Kidney tubule cell (primary cell): Measurements from ENCODE around the gene RABL3.
A peak's percentile ranks its signal among the peaks of the same experiment; 100 is the strongest.
"Not testable (repeated sequence)": the region's sequence is repeated elsewhere in the genome, so short reads cannot be mapped to it uniquely, and the experiment has no call there.

ENCODE experiments used
- DNase-seq: peaks from one replicate; pipeline ENCODE4 v3.0.0-alpha.2; 2018; ENCODE audit warnings: low spot score

The RABL3 gene

GRCh38 chr3:120743556-120744195 lies 1.4 kb upstream of the RABL3 start:
- DNase-seq: no peak

DNA sequence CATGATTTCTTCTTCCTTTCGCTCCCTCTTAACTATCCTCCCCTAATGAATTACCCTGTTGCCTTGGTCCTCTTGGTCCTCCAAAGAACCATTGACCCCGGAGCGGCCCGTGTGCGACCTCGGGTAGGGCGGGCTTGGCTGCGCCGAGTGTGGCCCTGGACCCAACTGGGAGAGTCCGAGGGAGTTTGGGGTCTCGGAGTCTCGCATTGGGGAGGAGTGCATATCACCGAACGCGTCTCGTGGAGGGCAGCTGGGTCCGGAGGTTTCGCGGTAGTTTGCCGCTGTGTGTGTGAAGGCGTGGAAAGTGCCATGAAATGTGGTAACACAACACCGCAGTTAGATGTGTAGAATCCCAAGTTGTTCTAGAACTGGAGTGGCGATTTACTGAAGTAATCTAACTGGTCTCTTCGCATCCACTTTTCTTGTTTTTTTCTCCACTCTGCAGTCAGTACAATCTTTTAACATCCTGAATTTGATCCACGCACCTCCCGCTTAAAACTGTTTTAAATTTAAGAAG lies 591 bp upstream of the RABL3 start:
- no peak for DNase-seq

- no peak for DNase-seq
Observed at GRCh38 chr3:120741837-120742197, 499 bp downstream of the RABL3 start.

DNA sequence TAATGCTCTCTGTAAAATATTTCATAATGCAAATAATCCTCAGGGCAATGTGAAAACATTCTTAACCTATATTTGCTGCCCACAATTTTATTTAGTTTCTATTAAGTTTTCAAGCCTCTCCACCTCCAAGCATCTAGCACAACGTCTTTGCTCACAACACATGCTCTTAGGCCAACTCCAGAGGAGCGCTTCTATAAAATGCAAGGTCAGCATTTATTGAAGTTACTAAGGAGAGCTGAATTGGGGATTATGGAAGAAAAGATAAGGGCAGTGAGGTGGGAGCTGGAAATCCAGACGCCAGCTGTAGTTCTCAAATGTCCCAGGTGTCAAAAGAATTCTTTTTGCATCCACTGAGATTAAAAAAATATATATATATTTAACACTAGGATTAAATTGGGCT lies 996 bp downstream of the RABL3 start:
- DNase-seq: no peak

GRCh38 chr3:120738006-120738405 lies 4.3 kb downstream of the RABL3 start:
- DNase-seq: not testable (repeated sequence)

GRCh38 chr3:120730576-120731542 lies 11.5 kb downstream of the RABL3 start:
- DNase-seq: no peak

GRCh38 chr3:120726791-120727190 lies 15.5 kb downstream of the RABL3 start:
- DNase-seq: no peak

GRCh38 chr3:120719167-120719834 lies 23.0 kb downstream of the RABL3 start:
- not testable (repeated sequence) for DNase-seq

DNA sequence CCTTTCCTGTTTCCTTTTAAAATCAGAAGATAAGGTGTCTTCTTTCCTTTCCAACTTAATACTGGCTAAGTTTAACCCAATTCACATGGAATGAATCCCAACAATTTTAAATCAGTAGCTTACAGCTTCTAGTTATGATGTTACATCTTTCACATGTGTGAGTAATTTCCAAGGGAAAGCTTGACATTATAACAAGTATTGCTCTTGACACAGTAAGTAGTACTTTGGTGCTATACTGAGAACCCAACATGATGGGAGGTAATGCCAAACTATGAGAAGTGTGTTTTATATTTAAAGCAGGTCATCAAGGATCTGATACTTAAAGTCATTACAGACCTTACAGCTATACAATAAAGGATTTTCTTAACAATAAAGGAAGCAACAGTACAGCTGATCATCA lies 29.1 kb downstream of the RABL3 start:
- peak; percentile 13 for DNase-seq

GRCh38 chr3:120710369-120710768 lies 31.9 kb downstream of the RABL3 start:
- no peak for DNase-seq

DNA sequence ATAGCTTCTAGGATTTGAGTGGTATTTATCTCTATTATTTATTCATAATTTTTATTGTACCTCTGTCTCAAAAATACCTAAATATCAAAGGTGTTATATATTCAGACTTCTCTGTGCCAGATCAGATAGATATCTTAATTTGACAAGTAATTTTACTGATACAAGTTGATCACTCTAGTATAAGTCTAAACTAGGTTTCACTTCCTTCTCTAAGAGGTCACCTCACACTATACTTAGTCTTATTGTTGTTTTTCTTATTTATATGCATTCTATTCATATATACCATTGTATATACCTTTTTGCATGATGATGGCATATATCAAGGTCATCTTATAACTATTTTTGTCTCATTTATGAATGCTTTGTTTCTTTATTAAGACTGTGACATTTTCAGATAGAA lies 33.9 kb downstream of the RABL3 start:
- no peak for DNase-seq

GRCh38 chr3:120706950-120707349 lies 35.4 kb downstream of the RABL3 start:
- DNase-seq: no peak

- no peak for DNase-seq
Observed at GRCh38 chr3:120705884-120706582, 36.3 kb downstream of the RABL3 start.

GRCh38 chr3:120699333-120699732 lies 43.0 kb downstream of the RABL3 start:
- no peak for DNase-seq

DNA sequence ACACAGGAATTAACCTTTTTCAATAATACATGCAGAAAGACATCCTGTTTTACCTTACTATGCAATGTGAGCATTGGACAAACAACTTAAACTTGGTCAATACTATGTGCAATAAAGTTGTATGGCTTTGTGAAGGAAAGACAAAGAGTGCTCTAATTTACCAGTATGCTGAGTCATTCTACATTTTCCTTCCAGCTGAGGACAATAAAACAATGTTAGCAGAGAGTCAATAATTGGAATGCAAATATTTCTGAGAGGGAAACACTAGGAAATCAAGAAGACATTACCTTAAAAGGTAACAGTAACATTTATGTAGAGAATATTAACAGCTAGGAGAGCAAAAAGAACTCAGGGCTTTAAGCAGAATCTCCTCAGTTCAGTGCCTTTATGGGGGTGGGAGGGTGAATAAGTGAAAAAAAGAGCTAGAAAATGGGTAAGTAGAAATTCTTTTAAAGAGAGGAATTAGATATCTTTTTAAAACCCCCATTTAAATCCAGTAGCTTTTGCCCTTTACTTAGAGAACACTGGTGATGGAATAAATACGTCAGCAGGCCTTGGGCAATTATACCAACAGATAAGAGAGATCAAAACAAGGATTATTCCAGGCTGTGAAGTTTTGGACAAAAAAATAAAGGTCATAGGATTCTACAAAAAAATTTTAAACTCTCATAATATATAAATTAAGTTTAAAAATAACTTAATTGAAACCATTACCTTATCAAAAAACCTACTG lies 48.7 kb downstream of the RABL3 start:
- peak; percentile 30 for DNase-seq

- DNase-seq: no peak
Observed at GRCh38 chr3:120689395-120689794, 52.9 kb downstream of the RABL3 start.

DNA sequence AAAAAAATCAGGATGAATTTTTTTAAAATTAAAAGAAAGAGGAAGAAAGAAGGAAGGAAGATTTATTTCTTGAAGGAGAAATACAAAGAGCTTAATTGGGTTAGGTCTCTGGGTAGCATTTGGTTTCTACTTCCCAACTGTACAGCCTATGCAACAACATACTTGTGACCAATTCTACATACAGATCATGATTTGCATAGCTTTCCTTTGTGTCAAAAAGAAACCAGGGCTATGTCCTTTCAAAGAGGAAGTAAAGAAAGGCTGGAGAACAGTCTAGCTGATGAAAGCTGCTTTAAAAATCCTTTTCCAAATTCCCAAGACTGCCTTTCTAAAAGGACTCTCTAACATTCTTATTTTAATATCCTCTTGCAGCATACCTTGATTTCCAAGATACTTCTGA lies 54.2 kb downstream of the RABL3 start:
- DNase-seq: peak; percentile 36

GRCh38 chr3:120685411-120685810 lies 56.9 kb downstream of the RABL3 start:
- no peak for DNase-seq

DNA sequence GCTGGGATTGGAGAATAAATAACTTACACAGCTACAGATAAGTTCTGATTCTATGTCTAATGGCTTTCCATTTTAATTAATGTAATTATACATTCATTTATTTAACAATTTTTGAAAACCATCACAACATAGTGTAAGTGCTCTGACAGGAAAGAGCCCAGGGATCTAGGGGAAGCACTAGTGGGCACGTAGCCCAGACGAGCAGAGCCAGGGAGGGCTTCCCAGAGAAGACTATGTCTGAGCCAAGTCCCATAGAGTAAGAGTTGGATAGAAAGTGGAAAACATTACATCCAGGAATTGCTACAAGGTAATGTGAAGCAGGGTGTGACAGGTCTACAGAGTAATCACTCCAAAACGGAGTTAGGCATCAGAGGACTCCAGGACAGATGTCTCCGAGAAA lies 57.4 kb downstream of the RABL3 start:
- DNase-seq: no peak

GRCh38 chr3:120683671-120684301 lies 58.5 kb downstream of the RABL3 start:
- DNase-seq: no peak

DNA sequence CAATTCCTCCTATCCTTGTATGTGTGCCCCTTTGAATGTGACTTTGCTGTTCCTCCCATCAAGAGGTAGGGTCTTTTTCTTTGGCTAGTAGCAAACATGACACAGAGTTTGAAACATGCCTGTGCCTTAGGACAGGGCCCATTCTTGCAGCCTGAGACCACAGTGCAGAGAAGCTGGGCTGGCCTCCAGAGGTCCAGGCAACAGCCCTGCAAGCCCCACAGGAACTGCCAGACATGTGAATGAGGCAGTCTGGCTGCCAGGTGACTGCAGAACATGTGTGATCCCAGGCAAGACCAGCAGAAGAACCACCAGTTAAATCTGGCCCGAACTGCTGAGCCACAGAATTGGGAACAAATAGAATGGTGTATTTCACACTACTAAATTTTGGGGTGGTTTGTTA lies 59.1 kb downstream of the RABL3 start:
- peak; percentile 17 for DNase-seq
